HepG2 (cell line): Measurements from ENCODE around the gene CPVL. TPM values are rescaled to one million over a fixed set of nuclear protein-coding genes. Genes with fewer than 3 reads are reported as not detected.

Experiments
- ERF ChIP-seq: IDR thresholded peaks from 2 replicates; pipeline ENCODE4 v1.6.1; 2018; ENCODE audit warnings: missing biosample characterization, missing genetic modification reagents
- MBNL3 ChIP-seq: fragments of 250-450 bp; sonication (Bioruptor Pico); conservative IDR thresholded peaks from 2 replicates; pipeline ENCODE4 v1.8.0; 2022; ENCODE audit warnings: mild to moderate bottlenecking, inconsistent platforms
- MEF2D ChIP-seq: sonication (generic); formaldehyde crosslinking; IDR thresholded peaks from 2 replicates; pipeline ENCODE4 v1.5.1; 2020; ENCODE audit warnings: mild to moderate bottlenecking, missing genetic modification reagents
- RCOR2 ChIP-seq: IDR thresholded peaks from 2 replicates; pipeline ENCODE4 v1.6.1; 2016; ENCODE audit warnings: missing biosample characterization, missing genetic modification reagents
- SP140L ChIP-seq: sonication (generic); formaldehyde crosslinking; IDR thresholded peaks from 2 replicates; pipeline ENCODE4 v1.4.0; 2020; ENCODE audit warnings: missing genetic modification reagents, borderline replicate concordance
- TGIF2 ChIP-seq: IDR thresholded peaks from 2 replicates; pipeline ENCODE4 v1.6.1; 2016; ENCODE audit warnings: control low read depth, missing compliant biosample characterization
- ZFP36 ChIP-seq: fragments of 150-350 bp; IDR thresholded peaks from 2 replicates; pipeline ENCODE4 v1.6.1; 2018; ENCODE audit warnings: borderline replicate concordance, low read length, low read depth; ENCODE audit not compliant: partially characterized antibody
- ZNF234 ChIP-seq: sonication (generic); formaldehyde crosslinking; conservative IDR thresholded peaks from 2 replicates; pipeline ENCODE4 v1.5.1; 2020; ENCODE audit warnings: mild to moderate bottlenecking, missing genetic modification reagents
- ZNF430 ChIP-seq: sonication (generic); formaldehyde crosslinking; IDR thresholded peaks from 2 replicates; pipeline ENCODE4 v1.9.0; 2021; ENCODE audit warnings: mild to moderate bottlenecking, missing genetic modification reagents
- ZNF615 ChIP-seq: sonication (generic); formaldehyde crosslinking; IDR thresholded peaks from 2 replicates; pipeline ENCODE4 v1.5.0; 2020; ENCODE audit warnings: mild to moderate bottlenecking, missing genetic modification reagents, borderline replicate concordance
- ZNF768 ChIP-seq: sonication (generic); formaldehyde crosslinking; IDR thresholded peaks from 2 replicates; pipeline ENCODE4 v1.4.0; 2020; ENCODE audit warnings: missing genetic modification reagents
- ZNF777 ChIP-seq: sonication (generic); formaldehyde crosslinking; IDR thresholded peaks from 2 replicates; pipeline ENCODE4 v1.4.0; 2020; ENCODE audit warnings: missing genetic modification reagents
- ZNF788 ChIP-seq: sonication (generic); formaldehyde crosslinking; IDR thresholded peaks from 2 replicates; pipeline ENCODE4 v1.5.0; 2020; ENCODE audit warnings: mild to moderate bottlenecking, missing genetic modification reagents, borderline replicate concordance
- ZSCAN9 ChIP-seq: IDR thresholded peaks from 2 replicates; pipeline ENCODE4 v1.6.1; 2016; ENCODE audit warnings: borderline replicate concordance
- polyA plus RNA-seq, 8 experiments: library from polyadenylated mRNA; depleted of rRNA in 3 of 8; stranded (reverse) in 7 of 8; unstranded in 1 of 8; fragments of >200 nt; fragmentation: Illumina TruSeq in 4 of 8; extraction: Trizol in 4 of 8; gene quantifications; 2 replicates each; pipeline versions ENCODE4 v1.2.1 to v1.2.3, GENCODE V29; 2011 to 2016; ENCODE audit warnings: low read depth in 4 of 8, missing spikeins in 1 of 8, mixed read lengths in 1 of 8; ENCODE audit not compliant: insufficient read depth in 1 of 8
- total RNA-seq, 5 experiments: library from RNA; depleted of rRNA; stranded (reverse); fragments of >200 nt; fragmentation: Illumina TruSeq; extraction: Trizol; gene quantifications; 2 replicates each; pipeline ENCODE4 v1.2.3, GENCODE V29; 2016; ENCODE audit warnings: low read depth in 1 of 5
- TF ChIP-seq, protein P1 (sequence below): sonication (generic); formaldehyde crosslinking; IDR thresholded peaks from 2 replicates; pipeline ENCODE4 v1.4.0; 2020; ENCODE audit warnings: low read depth, mild to moderate bottlenecking, missing genetic modification reagents
- TF ChIP-seq, protein P2 (sequence below): sonication (generic); formaldehyde crosslinking; IDR thresholded peaks from 2 replicates; pipeline ENCODE4 v1.4.0; 2020; ENCODE audit warnings: missing genetic modification reagents
- TF ChIP-seq, protein P3 (sequence below): sonication (generic); formaldehyde crosslinking; IDR thresholded peaks from 2 replicates; pipeline ENCODE4 v1.4.0; 2020; ENCODE audit warnings: missing genetic modification reagents
- TF ChIP-seq, protein P4 (sequence below): sonication (generic); formaldehyde crosslinking; IDR thresholded peaks from 2 replicates; pipeline ENCODE4 v1.8.0; 2022; ENCODE audit warnings: missing genetic modification reagents, mild to moderate bottlenecking, borderline replicate concordance
- TF ChIP-seq, protein P5 (sequence below), 2 experiments: sonication (generic) in 1 of 2; formaldehyde crosslinking in 1 of 2; IDR thresholded peaks; 2 replicates each; pipeline versions ENCODE4 v1.4.0 to v1.6.1; 2016 to 2020; ENCODE audit warnings: borderline replicate concordance in 1 of 2, low read depth in 1 of 2, mild to moderate bottlenecking in 1 of 2, missing genetic modification reagents in 1 of 2

The CPVL gene
- total and polyA plus RNA-seq, 2 of the 13 experiments (the other 11 are each of a cell fraction or from before 2014, with no cell fraction given): 59.2 to 294 TPM

- TF ChIP-seq, protein P1, sequence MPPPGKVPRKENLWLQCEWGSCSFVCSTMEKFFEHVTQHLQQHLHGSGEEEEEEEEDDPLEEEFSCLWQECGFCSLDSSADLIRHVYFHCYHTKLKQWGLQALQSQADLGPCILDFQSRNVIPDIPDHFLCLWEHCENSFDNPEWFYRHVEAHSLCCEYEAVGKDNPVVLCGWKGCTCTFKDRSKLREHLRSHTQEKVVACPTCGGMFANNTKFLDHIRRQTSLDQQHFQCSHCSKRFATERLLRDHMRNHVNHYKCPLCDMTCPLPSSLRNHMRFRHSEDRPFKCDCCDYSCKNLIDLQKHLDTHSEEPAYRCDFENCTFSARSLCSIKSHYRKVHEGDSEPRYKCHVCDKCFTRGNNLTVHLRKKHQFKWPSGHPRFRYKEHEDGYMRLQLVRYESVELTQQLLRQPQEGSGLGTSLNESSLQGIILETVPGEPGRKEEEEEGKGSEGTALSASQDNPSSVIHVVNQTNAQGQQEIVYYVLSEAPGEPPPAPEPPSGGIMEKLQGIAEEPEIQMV (CRISPR knock-in tag): no peak
- TF ChIP-seq ZNF615 (0 out of 2 replicates have a peak, but pooled peaks have one; percentile 35), ZNF788 (CRISPR knock-in tag) (peak; percentile 79; the same call in 1 of the 2 replicates), MBNL3 (CRISPR knock-in tag) (no peak), MEF2D (CRISPR knock-in tag) (no peak), ZNF430 (CRISPR knock-in tag) (no peak), ZSCAN9 (CRISPR knock-in tag) (0 out of 2 replicates have a peak, but pooled peaks have one; percentile 7), ZFP36 (no peak), TGIF2 (CRISPR knock-in tag) (no peak), ZNF768 (peak; percentile 61; the same call in 1 of the 2 replicates), ERF (CRISPR knock-in tag) (no peak), SP140L (CRISPR knock-in tag) (no peak), RCOR2 (0 out of 2 replicates have a peak, but pooled peaks have one; percentile 2), ZNF777 (CRISPR knock-in tag) (no peak), ZNF234 (CRISPR knock-in tag) (no peak)
- TF ChIP-seq, protein P2, sequence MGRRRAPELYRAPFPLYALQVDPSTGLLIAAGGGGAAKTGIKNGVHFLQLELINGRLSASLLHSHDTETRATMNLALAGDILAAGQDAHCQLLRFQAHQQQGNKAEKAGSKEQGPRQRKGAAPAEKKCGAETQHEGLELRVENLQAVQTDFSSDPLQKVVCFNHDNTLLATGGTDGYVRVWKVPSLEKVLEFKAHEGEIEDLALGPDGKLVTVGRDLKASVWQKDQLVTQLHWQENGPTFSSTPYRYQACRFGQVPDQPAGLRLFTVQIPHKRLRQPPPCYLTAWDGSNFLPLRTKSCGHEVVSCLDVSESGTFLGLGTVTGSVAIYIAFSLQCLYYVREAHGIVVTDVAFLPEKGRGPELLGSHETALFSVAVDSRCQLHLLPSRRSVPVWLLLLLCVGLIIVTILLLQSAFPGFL (CRISPR knock-in tag): no peak
- TF ChIP-seq, protein P3, sequence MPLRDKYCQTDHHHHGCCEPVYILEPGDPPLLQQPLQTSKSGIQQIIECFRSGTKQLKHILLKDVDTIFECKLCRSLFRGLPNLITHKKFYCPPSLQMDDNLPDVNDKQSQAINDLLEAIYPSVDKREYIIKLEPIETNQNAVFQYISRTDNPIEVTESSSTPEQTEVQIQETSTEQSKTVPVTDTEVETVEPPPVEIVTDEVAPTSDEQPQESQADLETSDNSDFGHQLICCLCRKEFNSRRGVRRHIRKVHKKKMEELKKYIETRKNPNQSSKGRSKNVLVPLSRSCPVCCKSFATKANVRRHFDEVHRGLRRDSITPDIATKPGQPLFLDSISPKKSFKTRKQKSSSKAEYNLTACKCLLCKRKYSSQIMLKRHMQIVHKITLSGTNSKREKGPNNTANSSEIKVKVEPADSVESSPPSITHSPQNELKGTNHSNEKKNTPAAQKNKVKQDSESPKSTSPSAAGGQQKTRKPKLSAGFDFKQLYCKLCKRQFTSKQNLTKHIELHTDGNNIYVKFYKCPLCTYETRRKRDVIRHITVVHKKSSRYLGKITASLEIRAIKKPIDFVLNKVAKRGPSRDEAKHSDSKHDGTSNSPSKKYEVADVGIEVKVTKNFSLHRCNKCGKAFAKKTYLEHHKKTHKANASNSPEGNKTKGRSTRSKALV (CRISPR knock-in tag): no peak; the same call in 1 of the 2 replicates
- TF ChIP-seq, protein P4, sequence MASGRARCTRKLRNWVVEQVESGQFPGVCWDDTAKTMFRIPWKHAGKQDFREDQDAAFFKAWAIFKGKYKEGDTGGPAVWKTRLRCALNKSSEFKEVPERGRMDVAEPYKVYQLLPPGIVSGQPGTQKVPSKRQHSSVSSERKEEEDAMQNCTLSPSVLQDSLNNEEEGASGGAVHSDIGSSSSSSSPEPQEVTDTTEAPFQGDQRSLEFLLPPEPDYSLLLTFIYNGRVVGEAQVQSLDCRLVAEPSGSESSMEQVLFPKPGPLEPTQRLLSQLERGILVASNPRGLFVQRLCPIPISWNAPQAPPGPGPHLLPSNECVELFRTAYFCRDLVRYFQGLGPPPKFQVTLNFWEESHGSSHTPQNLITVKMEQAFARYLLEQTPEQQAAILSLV: peak; percentile 87; the same call in 1 of the 2 replicates
- TF ChIP-seq, protein P5, sequence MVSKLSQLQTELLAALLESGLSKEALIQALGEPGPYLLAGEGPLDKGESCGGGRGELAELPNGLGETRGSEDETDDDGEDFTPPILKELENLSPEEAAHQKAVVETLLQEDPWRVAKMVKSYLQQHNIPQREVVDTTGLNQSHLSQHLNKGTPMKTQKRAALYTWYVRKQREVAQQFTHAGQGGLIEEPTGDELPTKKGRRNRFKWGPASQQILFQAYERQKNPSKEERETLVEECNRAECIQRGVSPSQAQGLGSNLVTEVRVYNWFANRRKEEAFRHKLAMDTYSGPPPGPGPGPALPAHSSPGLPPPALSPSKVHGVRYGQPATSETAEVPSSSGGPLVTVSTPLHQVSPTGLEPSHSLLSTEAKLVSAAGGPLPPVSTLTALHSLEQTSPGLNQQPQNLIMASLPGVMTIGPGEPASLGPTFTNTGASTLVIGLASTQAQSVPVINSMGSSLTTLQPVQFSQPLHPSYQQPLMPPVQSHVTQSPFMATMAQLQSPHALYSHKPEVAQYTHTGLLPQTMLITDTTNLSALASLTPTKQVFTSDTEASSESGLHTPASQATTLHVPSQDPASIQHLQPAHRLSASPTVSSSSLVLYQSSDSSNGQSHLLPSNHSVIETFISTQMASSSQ (IDR thresholded peaks at IDR 0.05; ENCODE audit: low read depth): no peak
- TF ChIP-seq, protein P5 (CRISPR knock-in tag; IDR thresholded peaks at IDR 0.05; ENCODE audit: borderline replicate concordance): no peak
These were observed at the start of gene CPVL (continued) for GRCh38 chr7:29146057-29146706.
